Activated T-cell treated with anti-CD3 and anti-CD28 coated beads for 48 hours (primary cell): ENCODE data around the gene CALY.

Source experiments
- DNase-seq: peaks from one replicate; pipeline ENCODE4 v3.0.0-alpha.2; 2020; ENCODE audit warnings: low read depth

CALY gene

GRCh38 chr10:133310399-133310755 lies 26.3 kb downstream of the CALY start:
- no peak for DNase-seq

GRCh38 chr10:133309720-133310398 lies 26.8 kb downstream of the CALY start:
- DNase-seq, result no peak

GRCh38 chr10:133309100-133309719 lies 27.5 kb downstream of the CALY start:
- DNase-seq, result peak; percentile 86

GRCh38 chr10:133308421-133309099 lies 28.1 kb downstream of the CALY start, which contains the start of the genes TUBGCP2 and ZNF511:
TSS of gene TUBGCP2 (minus strand) at chr10:133308872. CDS start at chr10:133302941, 5,931 bp downstream.
TSS of gene ZNF511 (plus strand) at chr10:133308914. CDS start at chr10:133308944, 30 bp downstream.
- peak; percentile 90 for DNase-seq

- peak; percentile 75 for DNase-seq
Measured at GRCh38 chr10:133307776-133308420, 28.8 kb downstream of the CALY start.

GRCh38 chr10:133306941-133307379 lies 29.7 kb downstream of the CALY start:
- DNase-seq, result no peak

GRCh38 chr10:133306097-133306476 lies 30.6 kb downstream of the CALY start:
- no peak for DNase-seq

GRCh38 chr10:133303206-133303605 lies 33.5 kb downstream of the CALY start:
- no peak for DNase-seq

GRCh38 chr10:133302230-133302629 lies 34.5 kb downstream of the CALY start:
- no peak for DNase-seq

- no peak for DNase-seq
Measured at GRCh38 chr10:133299738-133300137, 37.0 kb downstream of the CALY start.

GRCh38 chr10:133299224-133299623 lies 37.5 kb downstream of the CALY start:
- DNase-seq, result no peak

- DNase-seq, result no peak
Measured at GRCh38 chr10:133298466-133298865, 38.2 kb downstream of the CALY start.

GRCh38 chr10:133297504-133297903 lies 39.2 kb downstream of the CALY start:
- no peak for DNase-seq

- DNase-seq, result no peak
Measured at GRCh38 chr10:133295426-133296320, 41.0 kb downstream of the CALY start.

- no peak for DNase-seq
Measured at GRCh38 chr10:133294189-133294588, 42.5 kb downstream of the CALY start.

- no peak for DNase-seq
Measured at GRCh38 chr10:133293810-133294119, 42.9 kb downstream of the CALY start.

- DNase-seq, result no peak
Measured at GRCh38 chr10:133292919-133293809, 43.5 kb downstream of the CALY start.

- DNase-seq, result no peak
Measured at GRCh38 chr10:133289761-133290160, 46.9 kb downstream of the CALY start.

GRCh38 chr10:133287832-133288500 lies 48.7 kb downstream of the CALY start:
- DNase-seq, result no peak

- no peak for DNase-seq
Measured at GRCh38 chr10:133286366-133286765, 50.3 kb downstream of the CALY start.
